ENCODE measurements around the gene CDK14.

Gene CDK14

GRCh38 chr7:90972906-90973550 lies 376.9 kb downstream of the CDK14 start:
- Histone ChIP-seq H4K8ac (ENCODE audit: low read depth, low read length) (no peak overlapping the region), H3K23ac (ENCODE audit: low read length) (no peak overlapping the region), H2AK5ac (ENCODE audit: low read length) (no peak overlapping the region), H2AFZ (ENCODE audit: insufficient read depth, low read length, poor library complexity) (no peak overlapping the region), H3K14ac (ENCODE audit: low read length) (no peak overlapping the region), H3K27me3 (ENCODE audit: insufficient read depth, low read length) (no peaks in the 10 kb centered on the region), H3K4me3 (ENCODE audit: low read depth, low read length) (no peak overlapping the region), H3K79me1 (ENCODE audit: low read length) (no peaks in the 10 kb centered on the region), H4K12ac (ENCODE audit: low read depth, low read length) (no peak overlapping the region), H3K4ac (ENCODE audit: low read depth, low read length) (no peak overlapping the region), H3K27ac (ENCODE audit: low read depth, low read length) (no peak overlapping the region), H3K4me1 (ENCODE audit: control insufficient read depth in 1 of 2, insufficient read depth in 2 of 2, low read length in 2 of 2) (no peaks in the 10 kb centered on the region), H2BK120ac (ENCODE audit: insufficient read depth, low read length, poor library complexity) (no peak overlapping the region), H3K36me3 (ENCODE audit: control insufficient read depth in 1 of 2, insufficient read depth in 2 of 2, low read length in 2 of 2) (no peaks in the 10 kb centered on the region), H3K79me2 (ENCODE audit: control insufficient read depth, insufficient read depth, low read length, poor library complexity) (no peaks in the 10 kb centered on the region), H2BK5ac (ENCODE audit: low read depth, low read length, poor library complexity) (no peak overlapping the region), H3K9me3 (ENCODE audit: insufficient read depth, low read depth, low read length) (peaks cover 5% of the 10 kb centered on the region), H4K91ac (ENCODE audit: low read depth, low read length) (no peak overlapping the region), H2BK12ac (ENCODE audit: low read length) (no peak overlapping the region), H3K18ac (ENCODE audit: low read length) (no peak overlapping the region), H3K9ac (ENCODE audit: low read length) (no peak overlapping the region), H3K4me2 (ENCODE audit: low read length) (no peak overlapping the region)
- no peak for DNase-seq
- WGBS (ENCODE audit: extremely low coverage, insufficient coverage, insufficient read length): no CpG with 5 or more reads among the region's 4 CpGs

- Histone ChIP-seq H3K4me2 (ENCODE audit: low read length) (no peak overlapping the region), H3K79me1 (ENCODE audit: low read length) (no peaks in the 10 kb centered on the region), H3K4me1 (ENCODE audit: control insufficient read depth in 1 of 2, insufficient read depth in 2 of 2, low read length in 2 of 2) (no peaks in the 10 kb centered on the region), H2AFZ (ENCODE audit: insufficient read depth, low read length, poor library complexity) (no peak overlapping the region), H3K4ac (ENCODE audit: low read depth, low read length) (no peak overlapping the region), H2BK12ac (ENCODE audit: low read length) (no peak overlapping the region), H3K9me3 (ENCODE audit: insufficient read depth, low read depth, low read length) (peaks cover 5% of the 10 kb centered on the region), H4K91ac (ENCODE audit: low read depth, low read length) (no peak overlapping the region), H3K79me2 (ENCODE audit: control insufficient read depth, insufficient read depth, low read length, poor library complexity) (no peaks in the 10 kb centered on the region), H2AK5ac (ENCODE audit: low read length) (no peak overlapping the region), H3K18ac (ENCODE audit: low read length) (no peak overlapping the region), H2BK120ac (ENCODE audit: insufficient read depth, low read length, poor library complexity) (no peak overlapping the region), H3K14ac (ENCODE audit: low read length) (no peak overlapping the region), H3K27ac (ENCODE audit: low read depth, low read length) (no peak overlapping the region), H3K23ac (ENCODE audit: low read length) (no peak overlapping the region), H3K27me3 (ENCODE audit: insufficient read depth, low read length) (no peaks in the 10 kb centered on the region), H3K9ac (ENCODE audit: low read length) (no peak overlapping the region), H3K36me3 (ENCODE audit: control insufficient read depth in 1 of 2, insufficient read depth in 2 of 2, low read length in 2 of 2) (no peaks in the 10 kb centered on the region), H4K12ac (ENCODE audit: low read depth, low read length) (no peak overlapping the region), H3K4me3 (ENCODE audit: low read depth, low read length) (no peak overlapping the region), H2BK5ac (ENCODE audit: low read depth, low read length, poor library complexity) (no peak overlapping the region), H4K8ac (ENCODE audit: low read depth, low read length) (no peak overlapping the region)
- WGBS (ENCODE audit: extremely low coverage, insufficient coverage, insufficient read length): 100% methylated on average over 2 of the region's 5 CpGs
- no peak for DNase-seq
These were observed 380.9 kb downstream of the CDK14 start for GRCh38 chr7:90977056-90977455.

- Histone ChIP-seq H3K79me2 (ENCODE audit: control insufficient read depth, insufficient read depth, low read length, poor library complexity) (no peaks in the 10 kb centered on the region), H3K27ac (ENCODE audit: low read depth, low read length) (no peak overlapping the region), H2AFZ (ENCODE audit: insufficient read depth, low read length, poor library complexity) (no peak overlapping the region), H3K18ac (ENCODE audit: low read length) (no peak overlapping the region), H3K9ac (ENCODE audit: low read length) (no peak overlapping the region), H2BK12ac (ENCODE audit: low read length) (no peak overlapping the region), H3K9me3 (ENCODE audit: insufficient read depth, low read depth, low read length) (peaks cover 6% of the 10 kb centered on the region), H3K36me3 (ENCODE audit: control insufficient read depth in 1 of 2, insufficient read depth in 2 of 2, low read length in 2 of 2) (no peaks in the 10 kb centered on the region), H3K4ac (ENCODE audit: low read depth, low read length) (no peak overlapping the region), H2AK5ac (ENCODE audit: low read length) (no peak overlapping the region), H4K8ac (ENCODE audit: low read depth, low read length) (no peak overlapping the region), H3K14ac (ENCODE audit: low read length) (no peak overlapping the region), H4K12ac (ENCODE audit: low read depth, low read length) (no peak overlapping the region), H3K4me1 (ENCODE audit: control insufficient read depth in 1 of 2, insufficient read depth in 2 of 2, low read length in 2 of 2) (no peaks in the 10 kb centered on the region), H2BK5ac (ENCODE audit: low read depth, low read length, poor library complexity) (no peak overlapping the region), H3K4me3 (ENCODE audit: low read depth, low read length) (no peak overlapping the region), H3K79me1 (ENCODE audit: low read length) (no peaks in the 10 kb centered on the region), H2BK120ac (ENCODE audit: insufficient read depth, low read length, poor library complexity) (no peak overlapping the region), H3K4me2 (ENCODE audit: low read length) (no peak overlapping the region), H3K27me3 (ENCODE audit: insufficient read depth, low read length) (no peaks in the 10 kb centered on the region), H3K23ac (ENCODE audit: low read length) (no peak overlapping the region), H4K91ac (ENCODE audit: low read depth, low read length) (no peak overlapping the region)
- no CpG with 5 or more reads among the region's 2 CpGs for WGBS (ENCODE audit: extremely low coverage, insufficient coverage, insufficient read length)
- no peak for DNase-seq
These were observed 384.4 kb downstream of the CDK14 start for GRCh38 chr7:90980545-90980944.

- Histone ChIP-seq H3K23ac (ENCODE audit: low read length) (no peak overlapping the region), H3K4me2 (ENCODE audit: low read length) (no peak overlapping the region), H3K4ac (ENCODE audit: low read depth, low read length) (no peak overlapping the region), H3K36me3 (ENCODE audit: control insufficient read depth in 1 of 2, insufficient read depth in 2 of 2, low read length in 2 of 2) (no peaks in the 10 kb centered on the region), H2AK5ac (ENCODE audit: low read length) (no peak overlapping the region), H3K27ac (ENCODE audit: low read depth, low read length) (no peak overlapping the region), H2AFZ (ENCODE audit: insufficient read depth, low read length, poor library complexity) (no peak overlapping the region), H3K4me3 (ENCODE audit: low read depth, low read length) (no peak overlapping the region), H3K27me3 (ENCODE audit: insufficient read depth, low read length) (no peaks in the 10 kb centered on the region), H3K79me1 (ENCODE audit: low read length) (no peaks in the 10 kb centered on the region), H3K9me3 (ENCODE audit: insufficient read depth, low read depth, low read length) (peaks cover 3% of the 10 kb centered on the region), H4K8ac (ENCODE audit: low read depth, low read length) (no peak overlapping the region), H2BK5ac (ENCODE audit: low read depth, low read length, poor library complexity) (no peak overlapping the region), H3K18ac (ENCODE audit: low read length) (no peak overlapping the region), H3K4me1 (ENCODE audit: control insufficient read depth in 1 of 2, insufficient read depth in 2 of 2, low read length in 2 of 2) (no peaks in the 10 kb centered on the region), H2BK12ac (ENCODE audit: low read length) (no peak overlapping the region), H3K9ac (ENCODE audit: low read length) (no peak overlapping the region), H3K79me2 (ENCODE audit: control insufficient read depth, insufficient read depth, low read length, poor library complexity) (no peaks in the 10 kb centered on the region), H4K12ac (ENCODE audit: low read depth, low read length) (no peak overlapping the region), H4K91ac (ENCODE audit: low read depth, low read length) (no peak overlapping the region), H3K14ac (ENCODE audit: low read length) (no peak overlapping the region), H2BK120ac (ENCODE audit: insufficient read depth, low read length, poor library complexity) (no peak overlapping the region)
- no CpG with 5 or more reads among the region's 2 CpGs for WGBS (ENCODE audit: extremely low coverage, insufficient coverage, insufficient read length)
- DNase-seq: no peak
These were observed 386.1 kb downstream of the CDK14 start for GRCh38 chr7:90982228-90982627.
